Motor neuron (in vitro differentiated cells): ENCODE data around the gene ATP9A. TPM values are rescaled to one million over a fixed set of nuclear protein-coding genes. Genes with fewer than 3 reads are reported as not detected.
"Not testable (repeated sequence)": the region's sequence is repeated elsewhere in the genome, so short reads cannot be mapped to it uniquely, and the experiment has no call there.

Experiments used
- ATAC-seq, 8 experiments: fragments of 200-7000 bp; cut with Tn5 transposase; replicated peaks in 6 of 8; 2 replicates each; pipeline ENCODE4 v1.8.0; 2021; ENCODE audit warnings: mild to moderate bottlenecking in 8 of 8, moderate library complexity in 8 of 8
- H3K27ac ChIP-seq, 2 donors: fragments of 250-450 bp; sonication (Bioruptor Pico); 2 replicates each; pipeline ENCODE4 v1.9.0; 2021; ENCODE audit warnings: antibody characterized with exemption in 2 of 2, mild to moderate bottlenecking in 2 of 2, moderate library complexity in 1 of 2
- H3K4me1 ChIP-seq, 2 donors: fragments of 250-450 bp; sonication (Bioruptor Pico); replicated peaks in 1 of 2; 2 replicates each; pipeline ENCODE4 v1.6.1; 2021; ENCODE audit warnings: antibody characterized with exemption in 2 of 2, mild to moderate bottlenecking in 2 of 2, moderate library complexity in 1 of 2
- H3K4me3 ChIP-seq, 5 donors: fragments of 250-450 bp; sonication (Bioruptor Pico); 2 replicates each; pipeline ENCODE4 v1.9.0; 2021; ENCODE audit warnings: antibody characterized with exemption in 5 of 5, mild to moderate bottlenecking in 5 of 5, moderate library complexity in 4 of 5
- WGBS, 10 experiments: fragments of 450-650 bp; shearing (Covaris generic); methylation state at CpG; one replicate each; pipeline ENCODE4 v1.0.0; 2022; 5-methylcytosine and 5-hydroxymethylcytosine counted together
- in situ Hi-C, 9 experiments: fragments of 400-800 bp; cut with MboI; loops; one replicate each; pipeline ENCODE4 v1.15.0; 2021; ENCODE audit warnings: low sequenced_read_pairs in 9 of 9, low pct_unique_long_range_greater_than_20kb in 2 of 9; ENCODE audit not compliant: unreplicated experiment in 9 of 9
- total RNA-seq, 8 experiments: library from RNA; unstranded; fragments of 300-600 nt; gene quantifications; 2 replicates each; pipeline versions ENCODE4 v1.2.3 to v1.2.4, GENCODE V29; 2022

ATP9A gene, protein sequence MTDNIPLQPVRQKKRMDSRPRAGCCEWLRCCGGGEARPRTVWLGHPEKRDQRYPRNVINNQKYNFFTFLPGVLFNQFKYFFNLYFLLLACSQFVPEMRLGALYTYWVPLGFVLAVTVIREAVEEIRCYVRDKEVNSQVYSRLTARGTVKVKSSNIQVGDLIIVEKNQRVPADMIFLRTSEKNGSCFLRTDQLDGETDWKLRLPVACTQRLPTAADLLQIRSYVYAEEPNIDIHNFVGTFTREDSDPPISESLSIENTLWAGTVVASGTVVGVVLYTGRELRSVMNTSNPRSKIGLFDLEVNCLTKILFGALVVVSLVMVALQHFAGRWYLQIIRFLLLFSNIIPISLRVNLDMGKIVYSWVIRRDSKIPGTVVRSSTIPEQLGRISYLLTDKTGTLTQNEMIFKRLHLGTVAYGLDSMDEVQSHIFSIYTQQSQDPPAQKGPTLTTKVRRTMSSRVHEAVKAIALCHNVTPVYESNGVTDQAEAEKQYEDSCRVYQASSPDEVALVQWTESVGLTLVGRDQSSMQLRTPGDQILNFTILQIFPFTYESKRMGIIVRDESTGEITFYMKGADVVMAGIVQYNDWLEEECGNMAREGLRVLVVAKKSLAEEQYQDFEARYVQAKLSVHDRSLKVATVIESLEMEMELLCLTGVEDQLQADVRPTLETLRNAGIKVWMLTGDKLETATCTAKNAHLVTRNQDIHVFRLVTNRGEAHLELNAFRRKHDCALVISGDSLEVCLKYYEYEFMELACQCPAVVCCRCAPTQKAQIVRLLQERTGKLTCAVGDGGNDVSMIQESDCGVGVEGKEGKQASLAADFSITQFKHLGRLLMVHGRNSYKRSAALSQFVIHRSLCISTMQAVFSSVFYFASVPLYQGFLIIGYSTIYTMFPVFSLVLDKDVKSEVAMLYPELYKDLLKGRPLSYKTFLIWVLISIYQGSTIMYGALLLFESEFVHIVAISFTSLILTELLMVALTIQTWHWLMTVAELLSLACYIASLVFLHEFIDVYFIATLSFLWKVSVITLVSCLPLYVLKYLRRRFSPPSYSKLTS
- 100 to 1,000 TPM in 2 of 8 experiments, 10 to 100 TPM in 6; 29.7 to 103 (median 88.1) TPM for total RNA-seq

DNA sequence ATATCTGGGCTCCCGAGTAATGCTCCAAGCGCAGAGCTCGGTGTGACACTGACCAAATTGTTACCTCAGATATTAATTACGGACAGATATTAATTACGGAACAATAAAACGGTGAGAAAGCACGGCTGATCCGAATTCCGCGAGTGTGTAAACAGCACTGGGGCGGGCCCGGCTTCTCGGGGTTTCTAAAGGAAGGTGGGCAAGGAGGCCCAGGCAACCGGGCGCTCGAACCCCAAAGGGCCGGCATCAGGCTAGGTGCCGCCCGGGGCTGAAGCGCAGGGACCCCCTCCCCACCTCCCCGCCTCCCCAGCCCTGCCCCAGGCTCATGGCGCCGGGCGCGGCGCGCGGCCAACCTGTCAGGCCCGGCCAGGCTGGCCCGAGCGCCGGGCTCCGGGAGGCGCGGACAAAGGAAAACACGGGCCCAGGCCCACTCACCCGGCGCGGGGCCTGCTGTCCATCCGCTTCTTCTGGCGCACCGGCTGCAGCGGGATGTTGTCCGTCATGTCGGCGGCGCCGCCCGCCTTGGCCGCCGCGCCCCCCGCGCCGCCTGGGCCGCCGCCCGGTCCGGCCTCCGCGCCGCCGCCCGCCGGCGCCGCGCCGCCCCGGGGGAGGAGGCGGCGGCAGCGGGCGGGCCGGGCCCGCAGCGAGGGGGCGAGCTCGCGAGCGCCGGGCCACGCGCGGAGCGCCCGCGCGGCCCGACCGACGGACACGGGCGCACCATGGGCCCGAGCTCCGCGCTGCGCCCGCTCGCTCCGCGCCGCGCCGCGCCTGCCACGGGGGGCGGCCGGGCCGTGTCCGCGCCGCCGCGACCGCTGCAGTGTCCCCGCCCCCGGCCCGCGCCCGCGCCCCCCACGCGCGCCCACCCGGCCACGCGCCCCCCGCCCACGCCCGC lies at the start of gene ATP9A:
TSS of gene ATP9A (minus strand) at position 524 of the 892 bp plus-strand sequence. CDS start at position 503, 21 bp downstream.
- peak; percentile 11 to 46 (median 17) for ATAC-seq
- Histone ChIP-seq H3K27ac (peak within 1 kb of the TSS; percentile 73 to 93), H3K4me1 (peaks cover 5 to 13% of the 10 kb centered on the region in 2 donors), H3K4me3 (peak within 1 kb of the TSS; percentile 72 to 99 (median 89))
- 0 to 2% (median 0%) methylated on average over 2 to 11 of the region's 131 CpGs; no CpG with 5 or more reads in 5 of the 10 experiments for WGBS, 10 experiments
- in situ Hi-C loops = no loop called here

DNA sequence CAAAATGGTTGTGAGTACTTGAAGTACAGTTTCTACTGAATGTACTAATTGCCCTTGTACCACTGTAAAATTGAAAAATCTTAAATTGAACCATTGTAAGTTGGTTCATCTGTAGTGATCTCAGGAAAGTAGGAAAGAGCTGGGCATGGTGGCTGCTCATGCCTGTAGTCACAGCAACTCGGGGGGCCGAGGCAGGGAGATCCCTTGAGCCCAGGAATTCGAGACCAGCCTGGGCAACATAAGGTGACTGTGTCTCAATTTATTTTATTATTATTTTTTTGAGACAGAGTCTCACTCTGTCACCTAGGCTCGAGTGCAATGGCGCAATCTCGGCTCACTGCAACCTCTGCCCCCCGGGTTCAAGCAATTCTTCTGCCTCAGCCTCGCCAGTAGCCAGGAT lies 48.7 kb upstream of the ATP9A start:
- WGBS, 10 experiments = 50 to 100% (median 90%) methylated on average over 1 to 8 of the region's 8 CpGs; no CpG with 5 or more reads in 1 of the 10 experiments
- H3K4me1 ChIP-seq, H3K27ac ChIP-seq, ATAC-seq, H3K4me3 ChIP-seq: not testable (repeated sequence)
- in situ Hi-C loops = loop anchor here in 3 of 9 experiments (25.0 kb wide), 2 partner anchors 245 to 270 kb away; no protein-coding TSS in a partner anchor

DNA sequence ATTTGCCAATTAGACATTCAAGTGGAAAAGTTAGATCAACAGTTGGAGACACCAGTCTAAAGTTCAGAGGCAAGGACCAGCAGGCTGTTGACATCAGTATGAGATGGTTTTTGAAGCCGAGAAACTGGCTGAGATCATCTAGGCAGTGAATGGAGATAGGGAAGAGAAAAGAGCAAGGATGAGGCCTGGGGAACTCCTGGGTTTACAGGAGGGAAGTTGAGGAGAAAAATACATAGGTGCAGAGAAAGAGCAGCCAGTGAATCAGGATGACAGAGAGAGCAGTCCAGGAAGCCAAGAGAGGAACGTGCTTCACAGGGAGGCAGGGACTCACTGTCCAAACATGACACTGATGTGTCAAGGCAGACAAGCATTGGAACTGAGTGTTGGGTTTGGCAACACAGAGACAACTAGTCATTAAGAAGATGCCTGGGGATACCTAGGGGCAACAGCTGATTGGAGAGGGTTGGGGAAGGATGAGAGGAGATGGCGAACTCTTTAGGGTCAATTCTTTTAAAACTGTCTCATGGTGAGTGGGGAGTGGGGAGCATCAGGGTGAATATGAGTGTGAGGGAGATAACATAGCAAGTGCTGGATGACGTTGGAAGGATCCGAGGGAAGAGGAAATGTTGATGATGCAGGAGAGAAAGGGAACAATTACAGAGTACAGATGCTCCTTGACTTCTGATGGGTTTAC lies 47.3 kb upstream of the ATP9A start:
- in situ Hi-C loops = loop anchor here in 3 of 9 experiments (25.0 kb wide), 2 partner anchors 247 to 272 kb away; no protein-coding TSS in a partner anchor
- H3K4me1 ChIP-seq = peaks cover 8 to 18% of the 10 kb centered on the region in 2 donors
- H3K27ac ChIP-seq = no peak overlapping the region
- no peak overlapping the region for H3K4me3 ChIP-seq
- no peak for ATAC-seq
- 17 to 100% (median 90%) methylated on average over 1 to 5 of the region's 5 CpGs; no CpG with 5 or more reads in 1 of the 10 experiments for WGBS, 10 experiments

DNA sequence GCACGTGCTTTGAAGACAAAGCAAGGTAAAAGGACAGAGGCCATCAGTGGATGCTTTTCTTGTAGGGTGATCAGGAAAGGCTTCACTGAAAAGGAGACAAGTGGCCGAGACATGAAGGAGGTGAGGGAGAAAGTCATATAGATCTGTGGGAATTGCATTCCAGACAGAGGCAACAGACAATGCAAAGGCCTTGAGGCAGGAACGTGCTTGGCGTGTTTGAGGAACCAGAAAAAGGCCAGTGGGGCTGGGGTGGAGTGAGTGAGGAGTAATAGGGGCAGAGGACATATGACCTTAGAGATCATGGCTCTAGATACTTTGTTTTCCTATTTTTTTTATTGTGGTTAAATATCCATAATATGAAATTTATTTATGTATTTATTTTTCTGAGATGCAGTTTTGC lies 44.7 kb upstream of the ATP9A start:
- H3K4me3 ChIP-seq = no peak overlapping the region
- in situ Hi-C loops = loop anchor here in 3 of 9 experiments (25.0 kb wide), 2 partner anchors 249 to 274 kb away; no protein-coding TSS in a partner anchor
- no peak overlapping the region for H3K27ac ChIP-seq
- H3K4me1 ChIP-seq = peaks cover 8 to 18% of the 10 kb centered on the region in 2 donors
- no peak for ATAC-seq
- 40 to 100% (median 75%) methylated on average over 1 to 4 of the region's 4 CpGs; no CpG with 5 or more reads in 2 of the 10 experiments for WGBS, 10 experiments

DNA sequence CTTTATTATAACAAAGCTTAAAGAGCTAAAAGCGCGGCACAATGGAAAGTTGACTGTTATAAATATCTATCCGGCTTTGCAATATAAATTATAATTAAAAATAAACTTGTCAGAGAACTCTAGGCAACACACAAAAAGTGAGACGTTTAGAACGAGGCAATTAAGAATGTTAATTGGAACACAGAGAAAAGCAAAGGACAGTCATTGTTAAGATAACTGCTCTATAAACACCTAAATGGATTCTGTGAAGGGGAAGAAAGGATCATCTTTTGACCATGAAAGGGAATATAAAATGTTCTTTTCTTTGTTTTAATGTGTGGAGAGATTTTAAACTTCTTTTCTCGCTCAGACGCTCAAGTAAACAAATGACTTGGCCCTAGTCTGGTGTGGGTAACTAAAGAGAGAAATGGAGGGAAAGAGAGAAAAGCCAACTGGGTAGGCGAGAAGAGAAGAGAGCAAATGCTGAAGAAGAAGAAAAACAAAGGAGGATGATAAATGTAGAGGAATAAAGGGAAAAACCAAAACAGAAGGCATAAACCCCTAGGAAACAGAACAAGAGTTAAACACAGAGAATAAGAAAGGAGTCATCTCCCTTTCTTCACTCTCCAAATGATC lies 43.4 kb upstream of the ATP9A start:
- WGBS, 10 experiments = 24 to 81% (median 43%) methylated on average over 4 to 8 of the region's 8 CpGs

DNA sequence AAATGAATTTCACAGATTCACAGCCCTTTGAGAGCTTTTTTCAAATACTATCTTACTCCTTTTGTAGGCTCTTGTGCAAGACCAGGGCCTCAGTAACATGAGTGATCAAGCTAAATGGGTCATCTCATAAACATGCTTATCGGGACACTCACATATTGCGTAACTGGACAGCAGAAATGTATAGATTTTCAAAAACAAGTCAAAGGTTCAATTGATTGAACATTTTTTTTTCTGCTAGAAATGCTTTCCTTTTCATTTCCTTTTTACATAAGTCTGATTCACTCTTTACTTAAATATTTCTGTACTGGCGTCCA lies 42.8 kb upstream of the ATP9A start:
- Histone ChIP-seq H3K4me1 (peaks cover 8 to 18% of the 10 kb centered on the region in 2 donors), H3K27ac (no peak overlapping the region), H3K4me3 (no peak overlapping the region)
- in situ Hi-C loops = loop anchor here in 3 of 9 experiments (25.0 kb wide), 2 partner anchors 251 to 276 kb away; no protein-coding TSS in a partner anchor
- 71 to 94% (median 90%) methylated on average over 1 to 3 of the region's 3 CpGs; no CpG with 5 or more reads in 1 of the 10 experiments for WGBS, 10 experiments
- ATAC-seq = no peak

More for the DNA sequence above, 43.4 kb upstream of the ATP9A start:
- in situ Hi-C loops = loop anchor here in 3 of 9 experiments (25.0 kb wide), 2 partner anchors 251 to 276 kb away; no protein-coding TSS in a partner anchor
- Histone ChIP-seq H3K4me3 (no peak overlapping the region), H3K4me1 (peaks cover 8 to 18% of the 10 kb centered on the region in 2 donors), H3K27ac (no peak overlapping the region)
- peak in 4 of 8 experiments; percentile 13 to 82 (median 49) for ATAC-seq

DNA sequence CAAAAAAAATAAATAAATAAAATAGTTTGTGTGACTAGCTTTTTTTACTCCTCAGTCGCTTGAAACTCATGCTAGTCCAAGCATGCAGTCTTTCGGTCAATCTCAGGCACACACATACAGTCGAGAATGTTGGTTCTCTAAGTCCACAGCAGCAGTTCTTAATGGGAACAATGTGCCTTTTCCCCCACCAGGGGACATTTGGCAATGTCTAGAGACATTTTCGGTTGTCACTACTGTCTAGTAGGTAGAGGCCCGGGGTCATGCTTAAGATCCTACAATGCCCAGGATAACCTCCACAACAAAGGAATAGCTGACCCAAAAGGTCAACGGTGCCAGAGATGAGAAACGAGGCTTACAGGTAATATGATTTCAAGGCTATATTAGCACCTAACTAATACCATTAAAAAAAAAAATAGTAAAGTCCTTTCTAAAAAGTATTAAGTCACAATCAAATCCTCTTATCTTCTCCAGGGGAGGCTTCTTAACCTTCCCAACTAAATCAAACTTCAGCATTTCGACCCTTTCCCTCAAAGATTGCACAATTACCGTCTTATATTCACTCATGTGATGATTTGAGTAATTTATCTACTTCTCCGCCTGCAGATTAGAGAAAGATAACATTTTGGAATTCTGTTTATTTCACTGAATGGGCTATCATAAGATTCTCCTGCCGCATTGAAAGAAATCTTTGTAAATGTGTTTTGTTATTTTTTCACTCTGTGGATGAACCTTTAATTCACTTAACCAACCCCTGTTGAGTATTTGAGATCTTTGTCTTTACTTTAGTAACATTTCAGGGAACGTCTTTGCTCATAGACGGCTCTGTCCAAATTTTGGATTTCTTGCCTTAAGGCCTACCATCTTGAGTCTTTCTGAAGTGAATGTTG lies 42.2 kb upstream of the ATP9A start:
- ATAC-seq = no peak
- 59 to 98% (median 91%) methylated on average over 2 to 12 of the region's 13 CpGs; no CpG with 5 or more reads in 1 of the 10 experiments for WGBS, 10 experiments
- H3K4me1 ChIP-seq = peaks cover 8 to 18% of the 10 kb centered on the region in 2 donors
- in situ Hi-C loops = loop anchor here in 3 of 9 experiments (25.0 kb wide), 2 partner anchors 252 to 277 kb away; no protein-coding TSS in a partner anchor
- no peak overlapping the region for H3K27ac ChIP-seq
- no peak overlapping the region for H3K4me3 ChIP-seq

DNA sequence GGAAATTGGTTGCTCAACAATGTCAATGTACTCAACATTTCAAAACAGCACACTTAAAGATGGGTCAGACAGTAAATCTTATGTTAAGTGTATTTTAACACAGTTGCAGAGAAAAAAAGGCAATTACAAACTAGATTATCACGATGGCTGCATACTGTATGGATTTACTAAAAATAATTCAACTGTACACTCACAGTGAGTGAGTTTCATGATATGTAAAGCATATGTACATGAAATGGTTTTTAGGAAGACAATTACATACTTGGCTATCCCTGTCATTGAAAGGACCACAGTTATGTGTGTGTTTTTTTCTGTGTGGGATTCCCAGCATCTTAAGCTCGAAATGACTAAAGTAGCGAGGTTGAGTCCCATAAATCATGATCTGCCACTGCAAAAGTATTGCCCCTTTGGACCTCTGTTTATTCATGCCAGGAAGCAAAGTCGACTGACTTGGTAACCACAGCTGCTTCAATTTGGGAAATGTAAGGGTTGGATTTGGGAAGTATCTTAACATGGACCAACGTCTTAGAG lies 39.6 kb upstream of the ATP9A start:
- Histone ChIP-seq H3K27ac (no peak overlapping the region), H3K4me1 (peaks cover 8 to 18% of the 10 kb centered on the region in 2 donors), H3K4me3 (no peak overlapping the region)
- ATAC-seq = peak in 1 of 8 experiments; percentile 92
- 0 to 79% (median 56%) methylated on average over 1 to 5 of the region's 5 CpGs for WGBS, 10 experiments
- in situ Hi-C loops = loop anchor here in 3 of 9 experiments (10.0 to 25.0 kb wide), 3 partner anchors 157 to 280 kb away; no protein-coding TSS in a partner anchor

DNA sequence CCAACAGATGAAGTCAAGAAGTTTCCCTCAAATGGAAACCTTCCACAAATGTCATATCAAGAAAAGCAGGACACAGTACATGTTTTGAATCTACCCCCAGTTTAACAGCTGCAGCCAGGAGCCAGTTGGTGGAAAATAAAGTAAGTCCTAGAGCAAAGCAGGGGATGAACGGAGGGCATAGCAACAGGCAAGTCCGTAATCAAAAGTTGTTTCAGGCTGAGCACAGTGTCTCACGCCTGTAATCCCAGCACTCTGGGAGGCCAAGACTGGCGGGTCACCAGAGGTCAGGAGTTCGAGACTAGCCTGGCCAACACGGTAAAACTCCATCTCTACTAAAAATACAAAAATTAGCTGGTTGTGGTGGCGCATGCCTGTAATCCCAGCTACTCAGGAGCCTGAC lies 36.6 kb upstream of the ATP9A start:
- no peak for ATAC-seq
- Histone ChIP-seq H3K4me1 (no peaks in the 10 kb centered on the region), H3K27ac (no peak overlapping the region), H3K4me3 (no peak overlapping the region)
- WGBS, 10 experiments = 59 to 95% (median 79%) methylated on average over 3 to 6 of the region's 7 CpGs; no CpG with 5 or more reads in 3 of the 10 experiments
- in situ Hi-C loops = loop anchor here in 3 of 9 experiments (10.0 to 25.0 kb wide), 3 partner anchors 160 to 283 kb away; no protein-coding TSS in a partner anchor
